ENCODE measurements around the gene NMB.

DNA sequence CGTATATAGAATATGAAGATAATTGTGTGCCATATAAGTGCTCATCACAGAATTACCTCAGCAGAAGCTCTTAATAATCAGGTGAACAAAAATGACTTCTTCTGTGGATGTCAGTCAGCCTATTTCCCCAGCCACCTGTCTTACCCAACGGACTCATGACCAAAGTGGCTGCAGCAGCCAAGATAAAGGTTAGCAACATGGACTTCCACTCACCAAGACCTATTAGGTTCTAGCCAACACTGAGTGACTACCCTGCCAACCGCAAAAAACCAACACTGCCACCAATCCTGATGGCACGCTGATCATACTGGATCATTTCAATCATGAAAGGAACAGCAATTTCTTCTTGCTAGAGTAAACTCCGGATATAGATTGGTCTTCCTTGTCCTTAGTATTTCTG, 45.8 kb upstream of the NMB start:
- no peak for TF ChIP-seq POLR2AphosphoS5 (IDR thresholded peaks at IDR 0.05; ENCODE audit: low read depth, low read length)
- TF ChIP-seq POLR2A (IDR thresholded peaks at IDR 0.05; ENCODE audit: low read depth, low read length), result no peak
